NCI-H82 (cell line): ENCODE results near the gene NSD2.

Experiments
- DNase-seq: peaks from one replicate; lab custom pipeline; 2025; lab: John Stamatoyannopoulos, UW

NSD2 gene

GRCh38 chr4:1945124-1945895 is 74.1 kb downstream of the NSD2 start:
- no peak for DNase-seq

GRCh38 chr4:1945912-1946311 is 74.7 kb downstream of the NSD2 start:
- no peak for DNase-seq

- no peak for DNase-seq
Observed at GRCh38 chr4:1948232-1948631, 77.0 kb downstream of the NSD2 start.

GRCh38 chr4:1948892-1949436 is 77.8 kb downstream of the NSD2 start:
- DNase-seq = no peak

- DNase-seq = no peak
Observed at GRCh38 chr4:1950369-1950768, 79.2 kb downstream of the NSD2 start.

GRCh38 chr4:1952058-1952700 is 81.0 kb downstream of the NSD2 start:
- DNase-seq = no peak

- DNase-seq = no peak
Observed at GRCh38 chr4:1952719-1953118, 81.5 kb downstream of the NSD2 start.

- no peak for DNase-seq
Observed at GRCh38 chr4:1953335-1953734, 82.1 kb downstream of the NSD2 start.

GRCh38 chr4:1956631-1957030 is 85.4 kb downstream of the NSD2 start:
- no peak for DNase-seq

GRCh38 chr4:1958276-1959103 is 87.3 kb downstream of the NSD2 start:
- DNase-seq = no peak

- DNase-seq = no peak
Observed at GRCh38 chr4:1959104-1959384, 87.9 kb downstream of the NSD2 start.

GRCh38 chr4:1960170-1960825 is 89.1 kb downstream of the NSD2 start:
- DNase-seq = no peak

- no peak for DNase-seq
Observed at GRCh38 chr4:1961038-1961437, 89.8 kb downstream of the NSD2 start.

- no peak for DNase-seq
Observed at GRCh38 chr4:1961563-1961962, 90.4 kb downstream of the NSD2 start.

- no peak for DNase-seq
Observed at GRCh38 chr4:1962980-1963379, 91.8 kb downstream of the NSD2 start.

- DNase-seq = no peak
Observed at GRCh38 chr4:1964443-1964842, 93.2 kb downstream of the NSD2 start.

GRCh38 chr4:1964971-1965370 is 93.8 kb downstream of the NSD2 start:
- no peak for DNase-seq

GRCh38 chr4:1967512-1968149 is 96.4 kb downstream of the NSD2 start:
- DNase-seq = no peak

- DNase-seq = no peak
Observed at GRCh38 chr4:1968686-1969295, 97.6 kb downstream of the NSD2 start.

GRCh38 chr4:1969928-1970723 is 98.9 kb downstream of the NSD2 start:
- DNase-seq = no peak

GRCh38 chr4:1970926-1971325 is 99.7 kb downstream of the NSD2 start:
- DNase-seq = no peak
